Progenitor cell of endocrine pancreas (in vitro differentiated cells): ENCODE results near the gene ST3GAL3. TPM values are rescaled to one million over a fixed set of nuclear protein-coding genes. Genes with fewer than 3 reads are reported as not detected.
A peak's percentile ranks its signal among the peaks of the same experiment; 100 is the strongest.

Source experiments
- DNase-seq: peaks from one replicate; pipeline ENCODE4 v3.0.0; 2021; ENCODE audit warnings: low spot score; ENCODE audit not compliant: unreplicated experiment
- H3K27ac Mint-ChIP-seq: 2 replicates; pipeline ENCODE4 v1.8.0; 2021; ENCODE audit warnings: mild to moderate bottlenecking, moderate library complexity, mixed read lengths
- H3K27me3 Mint-ChIP-seq: 2 replicates; pipeline ENCODE4 v1.8.0; 2021; ENCODE audit warnings: mixed read lengths
- H3K36me3 Mint-ChIP-seq: 2 replicates; pipeline ENCODE4 v1.8.0; 2022; ENCODE audit warnings: mixed read lengths; ENCODE audit not compliant: insufficient read depth
- H3K4me1 Mint-ChIP-seq: 2 replicates; pipeline ENCODE4 v1.8.0; 2021; ENCODE audit warnings: low read depth, mixed read lengths
- H3K4me3 Mint-ChIP-seq: 2 replicates; pipeline ENCODE4 v1.8.0; 2021; ENCODE audit warnings: low read depth, mild to moderate bottlenecking, moderate library complexity, mixed read lengths
- H3K9me3 Mint-ChIP-seq: 2 replicates; pipeline ENCODE4 v1.8.0; 2021; ENCODE audit warnings: low read depth, mixed read lengths
- CTCF ChIP-seq: fragments of 200-600 bp; sonication (generic); IDR thresholded peaks from one replicate; pipeline ENCODE4 v1.5.0; 2021; ENCODE audit warnings: antibody characterized with exemption, mild to moderate bottlenecking; ENCODE audit not compliant: unreplicated experiment
- total RNA-seq: library from RNA; stranded (reverse); gene quantifications from 2 replicates; pipeline ENCODE4 v1.2.1, GENCODE V29; 2021

Gene ST3GAL3
- total RNA-seq, 1 donor from 2014 or later = 14.9 TPM

DNA sequence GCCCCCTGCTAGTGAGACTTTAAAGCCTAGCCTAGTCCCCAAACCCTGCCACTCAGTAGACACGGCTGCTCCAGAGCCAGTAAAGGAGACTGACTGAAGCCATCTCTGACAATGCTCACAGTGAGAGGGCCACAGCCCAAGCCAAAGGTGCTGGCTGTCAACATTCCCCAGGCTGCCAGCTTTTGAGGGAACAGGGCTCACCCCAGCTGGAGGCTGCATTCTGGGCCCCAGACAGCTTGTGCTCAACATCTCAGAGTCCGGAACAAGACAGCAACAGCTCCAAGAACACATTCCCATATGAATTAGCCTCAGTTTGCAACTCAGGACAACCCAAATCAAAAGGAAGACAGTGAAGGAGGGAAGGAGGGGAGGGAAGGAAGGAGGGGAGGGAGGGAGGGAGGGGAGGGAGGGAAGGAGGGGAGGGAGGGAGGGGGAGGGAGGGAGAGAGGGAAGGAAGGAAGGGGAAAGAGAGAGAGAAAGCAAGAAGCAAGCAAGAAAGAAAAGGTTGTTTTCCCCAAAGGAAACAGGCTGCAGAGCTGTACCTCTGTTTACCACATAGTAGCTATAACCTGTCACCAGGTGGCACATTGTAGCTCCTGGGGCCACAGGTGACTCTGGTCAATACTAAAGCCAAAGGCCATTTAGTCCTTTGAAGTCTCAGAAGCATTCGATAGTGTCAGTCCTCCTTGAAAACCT, 231.7 kb downstream of the ST3GAL3 start:
- Mint-ChIP-seq H3K27ac (no peak overlapping the region), H3K4me3 (no peak overlapping the region), H3K27me3 (peaks cover 25% of the 10 kb centered on the region), H3K36me3 (no peaks in the 10 kb centered on the region), H3K9me3 (no peaks in the 10 kb centered on the region), H3K4me1 (no peaks in the 10 kb centered on the region)
- DNase-seq = no peak
- TF ChIP-seq CTCF = no peak

- no peak overlapping the region for H3K27ac Mint-ChIP-seq
- H3K4me1 Mint-ChIP-seq = peaks cover 8% of the 10 kb centered on the region
- no peak for DNase-seq
- TF ChIP-seq CTCF = no peak
- H3K36me3 Mint-ChIP-seq = no peaks in the 10 kb centered on the region
- peaks cover 25% of the 10 kb centered on the region for H3K27me3 Mint-ChIP-seq
- H3K9me3 Mint-ChIP-seq = no peaks in the 10 kb centered on the region
- H3K4me3 Mint-ChIP-seq = no peak overlapping the region
Measured at GRCh38 chr1:43942411-43942810, 235.1 kb downstream of the ST3GAL3 start.

GRCh38 chr1:43944860-43945259, 237.5 kb downstream of the ST3GAL3 start:
- H3K4me1 Mint-ChIP-seq = peaks cover 16% of the 10 kb centered on the region
- no peak overlapping the region for H3K27ac Mint-ChIP-seq
- H3K9me3 Mint-ChIP-seq = no peaks in the 10 kb centered on the region
- DNase-seq = no peak
- H3K4me3 Mint-ChIP-seq = no peak overlapping the region
- peaks cover 10% of the 10 kb centered on the region for H3K27me3 Mint-ChIP-seq
- no peaks in the 10 kb centered on the region for H3K36me3 Mint-ChIP-seq
- TF ChIP-seq CTCF = no peak

GRCh38 chr1:43945674-43946235, 238.4 kb downstream of the ST3GAL3 start:
- H3K27me3 Mint-ChIP-seq = peaks cover 7% of the 10 kb centered on the region
- peak overlapping the region; percentile 87 for H3K4me3 Mint-ChIP-seq
- no peak for DNase-seq
- no peaks in the 10 kb centered on the region for H3K9me3 Mint-ChIP-seq
- TF ChIP-seq CTCF = no peak
- peak overlapping the region; percentile 99 for H3K27ac Mint-ChIP-seq
- H3K36me3 Mint-ChIP-seq = peaks cover 2% of the 10 kb centered on the region
- peaks cover 16% of the 10 kb centered on the region for H3K4me1 Mint-ChIP-seq

DNA sequence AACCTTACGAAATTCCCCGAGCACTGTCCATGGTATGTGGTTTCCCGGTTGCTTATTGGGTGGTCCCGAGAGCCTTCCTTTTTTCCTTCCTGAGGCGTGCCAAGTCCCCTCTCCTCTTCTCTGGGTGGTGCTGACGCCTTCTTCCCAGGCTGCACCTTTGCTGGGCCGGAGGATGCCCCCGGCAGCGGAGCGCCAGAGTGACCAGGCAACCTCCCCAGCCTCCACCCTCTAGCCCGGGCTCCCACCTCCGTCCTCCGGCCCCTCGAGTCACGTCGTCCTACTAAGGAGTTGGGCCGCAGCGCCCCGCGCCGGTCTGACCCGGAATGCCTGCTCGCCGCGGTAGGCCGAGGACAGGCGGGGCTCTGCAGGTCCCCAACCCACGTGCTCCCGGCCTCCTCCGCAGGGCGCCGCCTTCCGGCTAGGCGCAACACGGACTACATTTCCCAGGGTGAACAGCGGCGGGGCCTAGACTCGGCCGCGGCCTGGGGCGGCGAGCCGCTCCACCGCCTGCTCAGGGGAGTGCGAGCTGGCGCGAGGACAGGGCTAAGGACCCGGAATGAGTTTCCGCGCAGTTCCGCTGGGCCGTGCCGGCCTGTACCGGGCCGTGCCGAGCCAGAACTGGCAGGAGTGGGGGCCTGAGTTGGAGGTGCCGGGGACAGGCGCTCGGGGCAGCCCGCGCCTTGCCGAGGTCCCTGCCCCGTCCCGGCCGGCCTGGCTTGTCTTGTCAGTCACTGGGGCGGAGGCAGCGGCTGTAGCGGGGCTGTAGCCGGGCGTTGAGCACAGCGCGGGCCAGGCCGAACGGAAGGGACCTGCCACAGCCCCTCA, 239.1 kb downstream of the ST3GAL3 start, which contains the start of gene IPO13:
TSS of gene IPO13 (plus strand) at position 715 of the 825 bp plus-strand sequence. CDS start 651 bp downstream, outside the sequence.
- H3K4me3 Mint-ChIP-seq = peak within 1 kb of the TSS; percentile 87
- peak within 1 kb of the TSS; percentile 99 for H3K27ac Mint-ChIP-seq
- H3K4me1 Mint-ChIP-seq = peaks cover 16% of the 10 kb centered on the region
- DNase-seq = peak; percentile 94
- peaks cover 2% of the 10 kb centered on the region for H3K36me3 Mint-ChIP-seq
- H3K9me3 Mint-ChIP-seq = no peaks in the 10 kb centered on the region
- peaks cover 7% of the 10 kb centered on the region for H3K27me3 Mint-ChIP-seq
- peak; percentile 75 for TF ChIP-seq CTCF
